ENCODE data around the gene NPEPL1. TPM values are rescaled to one million over a fixed set of nuclear protein-coding genes. Genes with fewer than 3 reads are reported as not detected.

NPEPL1 gene
- total RNA-seq, 1 experiment from 2014 or later, result 41.9 TPM

GRCh38 chr20:58659841-58660240, 32.8 kb upstream of the NPEPL1 start:
- H3K27me3 Mint-ChIP-seq (ENCODE audit: insufficient read depth, unreplicated experiment), result no peaks in the 10 kb centered on the region
- CTCF ChIA-PET, result interaction anchor here (0.6 to 3.2 kb wide), 2 partner anchors 9 to 426 kb away, joined by 3 to 16 read pairs; partner anchors contain the start of gene STX16
- H3K9me3 Mint-ChIP-seq (ENCODE audit: unreplicated experiment), result no peaks in the 10 kb centered on the region
- H3K4me1 Mint-ChIP-seq (ENCODE audit: low read depth, unreplicated experiment), result peaks cover 14% of the 10 kb centered on the region
- no peaks in the 10 kb centered on the region for H3K27me3 ChIP-seq (replicated peaks; ENCODE audit: control insufficient read depth, insufficient read depth, low read length)
- POLR2A ChIA-PET, result interaction anchor here (0.5 to 1.3 kb wide), 2 partner anchors 9 to 87 kb away, joined by 4 to 10 read pairs; partner anchors contain the start of gene STX16
- H3K9me3 ChIP-seq, result no peaks in the 10 kb centered on the region
- TF ChIP-seq, protein P1, sequence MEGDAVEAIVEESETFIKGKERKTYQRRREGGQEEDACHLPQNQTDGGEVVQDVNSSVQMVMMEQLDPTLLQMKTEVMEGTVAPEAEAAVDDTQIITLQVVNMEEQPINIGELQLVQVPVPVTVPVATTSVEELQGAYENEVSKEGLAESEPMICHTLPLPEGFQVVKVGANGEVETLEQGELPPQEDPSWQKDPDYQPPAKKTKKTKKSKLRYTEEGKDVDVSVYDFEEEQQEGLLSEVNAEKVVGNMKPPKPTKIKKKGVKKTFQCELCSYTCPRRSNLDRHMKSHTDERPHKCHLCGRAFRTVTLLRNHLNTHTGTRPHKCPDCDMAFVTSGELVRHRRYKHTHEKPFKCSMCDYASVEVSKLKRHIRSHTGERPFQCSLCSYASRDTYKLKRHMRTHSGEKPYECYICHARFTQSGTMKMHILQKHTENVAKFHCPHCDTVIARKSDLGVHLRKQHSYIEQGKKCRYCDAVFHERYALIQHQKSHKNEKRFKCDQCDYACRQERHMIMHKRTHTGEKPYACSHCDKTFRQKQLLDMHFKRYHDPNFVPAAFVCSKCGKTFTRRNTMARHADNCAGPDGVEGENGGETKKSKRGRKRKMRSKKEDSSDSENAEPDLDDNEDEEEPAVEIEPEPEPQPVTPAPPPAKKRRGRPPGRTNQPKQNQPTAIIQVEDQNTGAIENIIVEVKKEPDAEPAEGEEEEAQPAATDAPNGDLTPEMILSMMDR (IDR thresholded peaks at IDR 0.05; ENCODE audit: insufficient read depth in 1 of 2, low read depth in 1 of 2, low read length in 1 of 2, severe bottlenecking in 1 of 2, unreplicated experiment in 1 of 2), result no peak
- DNase-seq, result peak; percentile 63 to 72
- H3K36me3 Mint-ChIP-seq (ENCODE audit: insufficient read depth, unreplicated experiment), result peaks cover 37% of the 10 kb centered on the region
- intact Hi-C loops (cut with micrococcal nuclease; ENCODE audit: unreplicated experiment), result loop anchor here (1.0 kb wide), 1 partner anchor 8 kb away; no protein-coding TSS in a partner anchor
- no TSS peak for BruUV-seq (replicated peaks)
- no peak overlapping the region for H3K27ac Mint-ChIP-seq (ENCODE audit: unreplicated experiment)
- no peaks in the 10 kb centered on the region; the same call in 1 of the 2 replicates for H3K36me3 ChIP-seq (ENCODE audit: control insufficient read depth, insufficient read depth, low read length)
- no peak overlapping the region for H3K4me3 ChIP-seq (ENCODE audit: low read depth, low read length)
- H3K4me3 Mint-ChIP-seq (ENCODE audit: unreplicated experiment), result no peak overlapping the region
- no peaks in the 10 kb centered on the region for H3K4me1 ChIP-seq

DNA sequence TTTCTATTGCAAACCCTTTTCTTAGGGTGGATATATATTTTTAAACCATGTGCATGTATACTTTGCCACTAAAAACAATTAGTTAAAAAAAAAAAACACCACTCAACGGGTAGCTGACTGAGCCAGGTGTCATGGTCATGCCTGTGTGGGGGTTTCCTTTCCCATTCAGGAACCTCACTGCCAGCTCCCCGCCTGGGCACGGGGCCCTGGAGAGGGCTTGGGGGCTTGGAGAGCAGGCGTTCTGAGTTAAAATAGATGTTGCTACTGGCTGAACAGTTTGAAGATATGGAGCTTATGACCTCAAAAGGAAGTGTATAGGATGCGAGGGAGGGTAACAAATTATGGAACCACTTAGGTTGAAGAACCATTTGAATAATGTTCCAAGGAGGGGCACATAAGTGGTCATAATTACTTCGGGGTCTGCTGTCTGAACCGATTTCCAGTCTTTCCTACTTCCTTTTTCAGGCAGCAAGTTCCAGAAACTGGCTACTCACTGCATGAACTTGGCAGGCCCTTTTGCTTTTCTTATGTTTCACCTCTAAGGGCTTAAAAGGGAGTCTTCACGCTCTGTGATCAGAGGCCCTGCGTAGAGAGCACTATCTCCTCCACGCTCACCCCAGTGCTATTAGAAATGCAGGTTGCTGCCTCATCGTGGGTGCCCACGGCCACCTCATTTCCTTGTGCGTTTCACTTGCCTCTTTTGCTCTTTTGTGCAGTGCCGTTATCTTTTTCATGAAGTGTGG, 31.6 kb upstream of the NPEPL1 start:
- BruUV-seq (replicated peaks), result no TSS peak
- ChIA-PET POLR2A (interaction anchor here (0.6 kb wide), 1 partner anchor 30 kb away, joined by 3 read pairs; no protein-coding TSS in a partner anchor), CTCF (interaction anchor here (3.2 kb wide), 1 partner anchor 10 kb away, joined by 16 read pairs; the partner anchor contains the start of gene STX16)
- no peak overlapping the region for H3K4me3 Mint-ChIP-seq (ENCODE audit: unreplicated experiment)
- Histone ChIP-seq H3K27me3 (replicated peaks; ENCODE audit: control insufficient read depth, insufficient read depth, low read length) (no peaks in the 10 kb centered on the region), H3K4me3 (ENCODE audit: low read depth, low read length) (no peak overlapping the region), H3K36me3 (ENCODE audit: control insufficient read depth, insufficient read depth, low read length) (no peaks in the 10 kb centered on the region), H3K9me3 (no peaks in the 10 kb centered on the region), H3K4me1 (no peaks in the 10 kb centered on the region)
- intact Hi-C loops (cut with micrococcal nuclease; ENCODE audit: unreplicated experiment), result loop anchor here (1.0 kb wide), 1 partner anchor 9 kb away; no protein-coding TSS in a partner anchor
- H3K27me3 Mint-ChIP-seq (ENCODE audit: insufficient read depth, unreplicated experiment), result no peaks in the 10 kb centered on the region
- TF ChIP-seq, protein P1 (IDR thresholded peaks at IDR 0.05; ENCODE audit: insufficient read depth in 1 of 2, low read depth in 1 of 2, low read length in 1 of 2, severe bottlenecking in 1 of 2, unreplicated experiment in 1 of 2), result no peak
- peaks cover 14% of the 10 kb centered on the region for H3K4me1 Mint-ChIP-seq (ENCODE audit: low read depth, unreplicated experiment)
- DNase-seq, result no peak
- no peak overlapping the region for H3K27ac Mint-ChIP-seq (ENCODE audit: unreplicated experiment)
- peaks cover 37% of the 10 kb centered on the region for H3K36me3 Mint-ChIP-seq (ENCODE audit: insufficient read depth, unreplicated experiment)
- no peaks in the 10 kb centered on the region for H3K9me3 Mint-ChIP-seq (ENCODE audit: unreplicated experiment)

DNA sequence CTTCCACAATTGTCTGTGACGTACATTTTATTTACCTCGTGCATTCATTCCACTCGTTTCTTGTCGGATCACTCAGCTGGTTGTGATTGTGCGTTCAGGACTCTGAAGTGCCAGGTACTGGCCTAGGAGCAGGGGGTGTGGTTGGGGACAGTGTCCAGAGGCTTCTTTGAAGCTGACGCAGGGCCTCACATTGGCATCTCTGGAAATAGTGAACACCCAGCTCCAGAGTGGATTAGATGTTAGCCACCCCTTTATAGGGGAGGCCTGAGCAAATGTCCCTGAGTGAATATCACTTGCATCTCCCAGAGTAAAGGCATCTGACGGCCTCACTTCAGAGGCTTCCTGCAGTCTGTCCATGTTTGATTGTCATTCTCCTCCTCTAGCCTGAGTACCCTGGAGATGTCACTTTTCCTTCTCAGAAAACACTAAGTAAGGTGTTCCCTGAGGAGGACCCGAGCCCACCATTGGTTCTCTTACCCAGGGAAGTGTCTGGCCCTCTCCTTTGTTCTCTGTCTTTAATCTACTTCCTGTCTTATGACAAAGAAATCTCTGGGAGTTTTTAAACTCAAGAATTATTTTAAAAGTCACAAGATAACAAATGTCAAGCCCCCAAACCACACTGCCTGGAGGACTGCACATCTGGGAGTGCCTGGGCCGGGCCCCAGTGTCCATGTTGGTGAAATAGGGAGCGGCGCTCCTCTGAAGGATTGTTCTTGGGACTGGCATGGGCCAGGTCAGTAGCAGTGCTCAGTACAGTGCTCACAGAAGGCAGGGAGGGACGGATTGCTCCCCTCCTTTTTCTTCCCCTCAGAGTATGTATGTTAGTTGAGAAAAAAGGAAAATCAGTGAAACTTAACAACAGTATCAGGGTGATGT, 30.8 kb upstream of the NPEPL1 start:
- Mint-ChIP-seq H3K27me3 (ENCODE audit: insufficient read depth, unreplicated experiment) (no peaks in the 10 kb centered on the region), H3K27ac (ENCODE audit: unreplicated experiment) (no peak overlapping the region), H3K4me3 (ENCODE audit: unreplicated experiment) (no peak overlapping the region), H3K36me3 (ENCODE audit: insufficient read depth, unreplicated experiment) (peaks cover 45% of the 10 kb centered on the region), H3K9me3 (ENCODE audit: unreplicated experiment) (no peaks in the 10 kb centered on the region), H3K4me1 (ENCODE audit: low read depth, unreplicated experiment) (peaks cover 7% of the 10 kb centered on the region)
- POLR2A ChIA-PET, result interaction anchor here (0.6 kb wide), 1 partner anchor 29 kb away, joined by 3 read pairs; no protein-coding TSS in a partner anchor
- Histone ChIP-seq H3K4me3 (ENCODE audit: low read depth, low read length) (no peak overlapping the region), H3K4me1 (no peaks in the 10 kb centered on the region), H3K27me3 (replicated peaks; ENCODE audit: control insufficient read depth, insufficient read depth, low read length) (no peaks in the 10 kb centered on the region), H3K36me3 (ENCODE audit: control insufficient read depth, insufficient read depth, low read length) (no peaks in the 10 kb centered on the region), H3K9me3 (no peaks in the 10 kb centered on the region)
- intact Hi-C loops (cut with micrococcal nuclease; ENCODE audit: unreplicated experiment), result no loop called here
- CTCF ChIA-PET, result interaction anchor here (3.2 kb wide), 1 partner anchor 11 kb away, joined by 16 read pairs; the partner anchor contains the start of gene STX16
- DNase-seq, result no peak
- TF ChIP-seq, protein P1 (IDR thresholded peaks at IDR 0.05; ENCODE audit: insufficient read depth in 1 of 2, low read depth in 1 of 2, low read length in 1 of 2, severe bottlenecking in 1 of 2, unreplicated experiment in 1 of 2), result no peak
- no TSS peak for BruUV-seq (replicated peaks)

All from Caco-2 (cell line).